ENCODE measurements around the gene PPP1R26. TPM values are rescaled to one million over a fixed set of nuclear protein-coding genes. Genes with fewer than 3 reads are reported as not detected.

Gene PPP1R26
- total RNA-seq, 2 experiments from 2014 or later, result 0.29 to 0.32 TPM

- Mint-ChIP-seq H3K27ac (no peak overlapping the region), H3K9me3 (no peaks in the 10 kb centered on the region), H3K36me3 (ENCODE audit: low read depth) (no peaks in the 10 kb centered on the region), H3K4me3 (no peak overlapping the region), H3K27me3 (ENCODE audit: low read depth) (peaks cover 25% of the 10 kb centered on the region), H3K4me1 (ENCODE audit: low read depth) (no peaks in the 10 kb centered on the region)
- CTCF ChIA-PET, result no interaction called here
- intact Hi-C loops (cut with micrococcal nuclease), result no loop called here
- no peak for DNase-seq
Measured at GRCh38 chr9:135485832-135486231, 6.2 kb downstream of the PPP1R26 start.

GRCh38 chr9:135486267-135487065, 6.9 kb downstream of the PPP1R26 start:
- CTCF ChIA-PET, result no interaction called here
- no peak for DNase-seq
- Mint-ChIP-seq H3K36me3 (ENCODE audit: low read depth) (no peaks in the 10 kb centered on the region), H3K4me3 (no peak overlapping the region), H3K9me3 (no peaks in the 10 kb centered on the region), H3K4me1 (ENCODE audit: low read depth) (no peaks in the 10 kb centered on the region), H3K27me3 (ENCODE audit: low read depth) (peaks cover 22% of the 10 kb centered on the region), H3K27ac (no peak overlapping the region)
- intact Hi-C loops (cut with micrococcal nuclease), result no loop called here

- CTCF ChIA-PET, result no interaction called here
- no peak overlapping the region for H3K4me3 Mint-ChIP-seq
- H3K27ac Mint-ChIP-seq, result no peak overlapping the region
- H3K36me3 Mint-ChIP-seq (ENCODE audit: low read depth), result no peaks in the 10 kb centered on the region
- intact Hi-C loops (cut with micrococcal nuclease), result no loop called here
- peaks cover 17% of the 10 kb centered on the region for H3K27me3 Mint-ChIP-seq (ENCODE audit: low read depth)
- no peaks in the 10 kb centered on the region for H3K4me1 Mint-ChIP-seq (ENCODE audit: low read depth)
- DNase-seq, result no peak
- H3K9me3 Mint-ChIP-seq, result no peaks in the 10 kb centered on the region
Measured at GRCh38 chr9:135487281-135488012, 7.9 kb downstream of the PPP1R26 start.

- Mint-ChIP-seq H3K4me3 (no peak overlapping the region), H3K27ac (no peak overlapping the region), H3K27me3 (ENCODE audit: low read depth) (peaks cover 17% of the 10 kb centered on the region), H3K4me1 (ENCODE audit: low read depth) (no peaks in the 10 kb centered on the region), H3K9me3 (no peaks in the 10 kb centered on the region), H3K36me3 (ENCODE audit: low read depth) (no peaks in the 10 kb centered on the region)
- CTCF ChIA-PET, result no interaction called here
- intact Hi-C loops (cut with micrococcal nuclease), result no loop called here
- no peak for DNase-seq
Measured at GRCh38 chr9:135488013-135488330, 8.4 kb downstream of the PPP1R26 start.

- DNase-seq, result no peak
- H3K9me3 Mint-ChIP-seq, result no peaks in the 10 kb centered on the region
- intact Hi-C loops (cut with micrococcal nuclease), result no loop called here
- H3K36me3 Mint-ChIP-seq (ENCODE audit: low read depth), result no peaks in the 10 kb centered on the region
- H3K4me1 Mint-ChIP-seq (ENCODE audit: low read depth), result no peaks in the 10 kb centered on the region
- no peak overlapping the region for H3K27ac Mint-ChIP-seq
- CTCF ChIA-PET, result no interaction called here
- no peak overlapping the region for H3K4me3 Mint-ChIP-seq
- H3K27me3 Mint-ChIP-seq (ENCODE audit: low read depth), result peaks cover 12% of the 10 kb centered on the region
Measured at GRCh38 chr9:135488527-135488926, 8.9 kb downstream of the PPP1R26 start.

- H3K4me1 Mint-ChIP-seq (ENCODE audit: low read depth), result no peaks in the 10 kb centered on the region
Measured at GRCh38 chr9:135489188-135489906, 9.8 kb downstream of the PPP1R26 start.

GRCh38 chr9:135490166-135490870, 10.7 kb downstream of the PPP1R26 start:
- Mint-ChIP-seq H3K9me3 (no peaks in the 10 kb centered on the region), H3K27me3 (ENCODE audit: low read depth) (peaks cover 4% of the 10 kb centered on the region), H3K36me3 (ENCODE audit: low read depth) (no peaks in the 10 kb centered on the region), H3K27ac (no peak overlapping the region), H3K4me1 (ENCODE audit: low read depth) (no peaks in the 10 kb centered on the region), H3K4me3 (no peak overlapping the region)
- intact Hi-C loops (cut with micrococcal nuclease), result no loop called here
- CTCF ChIA-PET, result no interaction called here
- DNase-seq, result no peak

More at GRCh38 chr9:135489188-135489906, 9.8 kb downstream of the PPP1R26 start:
- no peaks in the 10 kb centered on the region for H3K36me3 Mint-ChIP-seq (ENCODE audit: low read depth)
- peaks cover 7% of the 10 kb centered on the region for H3K27me3 Mint-ChIP-seq (ENCODE audit: low read depth)
- DNase-seq, result no peak
- intact Hi-C loops (cut with micrococcal nuclease), result no loop called here
- H3K27ac Mint-ChIP-seq, result no peak overlapping the region
- CTCF ChIA-PET, result no interaction called here
- no peak overlapping the region for H3K4me3 Mint-ChIP-seq
- no peaks in the 10 kb centered on the region for H3K9me3 Mint-ChIP-seq

- Mint-ChIP-seq H3K27me3 (ENCODE audit: low read depth) (peaks cover 3% of the 10 kb centered on the region), H3K27ac (no peak overlapping the region), H3K9me3 (no peaks in the 10 kb centered on the region), H3K4me1 (ENCODE audit: low read depth) (no peaks in the 10 kb centered on the region), H3K36me3 (ENCODE audit: low read depth) (no peaks in the 10 kb centered on the region), H3K4me3 (no peak overlapping the region)
- intact Hi-C loops (cut with micrococcal nuclease), result no loop called here
- CTCF ChIA-PET, result no interaction called here
- no peak for DNase-seq
Measured at GRCh38 chr9:135490980-135491464, 11.4 kb downstream of the PPP1R26 start.

GRCh38 chr9:135491764-135492163, 12.2 kb downstream of the PPP1R26 start:
- H3K27ac Mint-ChIP-seq, result no peak overlapping the region
- CTCF ChIA-PET, result interaction anchor here (0.6 kb wide), 1 partner anchor 698 kb away, joined by 4 read pairs; no protein-coding TSS in a partner anchor
- H3K9me3 Mint-ChIP-seq, result no peaks in the 10 kb centered on the region
- H3K27me3 Mint-ChIP-seq (ENCODE audit: low read depth), result peaks cover 3% of the 10 kb centered on the region
- H3K4me1 Mint-ChIP-seq (ENCODE audit: low read depth), result no peaks in the 10 kb centered on the region
- intact Hi-C loops (cut with micrococcal nuclease), result no loop called here
- H3K4me3 Mint-ChIP-seq, result no peak overlapping the region
- no peaks in the 10 kb centered on the region for H3K36me3 Mint-ChIP-seq (ENCODE audit: low read depth)
- no peak for DNase-seq

- no peak for DNase-seq
- H3K27ac Mint-ChIP-seq, result no peak overlapping the region
- H3K4me1 Mint-ChIP-seq (ENCODE audit: low read depth), result no peaks in the 10 kb centered on the region
- H3K27me3 Mint-ChIP-seq (ENCODE audit: low read depth), result peaks cover 3% of the 10 kb centered on the region
- no peak overlapping the region for H3K4me3 Mint-ChIP-seq
- no peaks in the 10 kb centered on the region for H3K9me3 Mint-ChIP-seq
- H3K36me3 Mint-ChIP-seq (ENCODE audit: low read depth), result no peaks in the 10 kb centered on the region
- CTCF ChIA-PET, result interaction anchor here (0.6 to 1.8 kb wide), 2 partner anchors 12 to 180 kb away, joined by 4 read pairs; no protein-coding TSS in a partner anchor
- intact Hi-C loops (cut with micrococcal nuclease), result no loop called here
Measured at GRCh38 chr9:135492886-135493669, 13.5 kb downstream of the PPP1R26 start.

- H3K36me3 Mint-ChIP-seq (ENCODE audit: low read depth), result no peaks in the 10 kb centered on the region
- CTCF ChIA-PET, result interaction anchor here (0.6 to 1.8 kb wide), 2 partner anchors 10 to 1149 kb away, joined by 3 to 4 read pairs; no protein-coding TSS in a partner anchor
- H3K4me3 Mint-ChIP-seq, result no peak overlapping the region
- peaks cover 5% of the 10 kb centered on the region for H3K4me1 Mint-ChIP-seq (ENCODE audit: low read depth)
- no peak overlapping the region for H3K27ac Mint-ChIP-seq
- DNase-seq, result no peak
- H3K9me3 Mint-ChIP-seq, result no peaks in the 10 kb centered on the region
- intact Hi-C loops (cut with micrococcal nuclease), result no loop called here
- H3K27me3 Mint-ChIP-seq (ENCODE audit: low read depth), result peaks cover 5% of the 10 kb centered on the region
Measured at GRCh38 chr9:135494791-135495559, 15.4 kb downstream of the PPP1R26 start.
